ENCODE measurements around the gene MECR. TPM values are rescaled to one million over a fixed set of nuclear protein-coding genes. Genes with fewer than 3 reads are reported as not detected.

MECR gene
- total and polyA plus RNA-seq, 10 of the 15 experiments (the other 5 are each of a cell fraction or from before 2014, with no cell fraction given): 7.6 to 66.3 (median 38.7) TPM

- Histone ChIP-seq H3K79me2 (ENCODE audit: control insufficient read depth, insufficient read depth, low read length) (no peaks in the 10 kb centered on the region), H3K4me3 (no peak overlapping the region), H4K20me1 (ENCODE audit: control insufficient read depth, insufficient read depth) (no peaks in the 10 kb centered on the region), H3K27me3 (replicated peaks in 1 of 2; ENCODE audit: control insufficient read depth in 2 of 2, insufficient read depth in 2 of 2, low read length in 1 of 2) (peaks cover 0 to 2% of the 10 kb centered on the region in 2 experiments; a peak in 2 of 4 replicates), H3K4me2 (ENCODE audit: control insufficient read depth, insufficient read depth) (no peak overlapping the region), H3K4me1 (ENCODE audit: control insufficient read depth, insufficient read depth, low read length) (no peaks in the 10 kb centered on the region), H3K9ac (ENCODE audit: control insufficient read depth, insufficient read depth, low read length) (no peak overlapping the region), H3K27ac (ENCODE audit: control insufficient read depth, insufficient read depth) (no peak overlapping the region), H3K9me3 (replicated peaks; ENCODE audit: control insufficient read depth, insufficient read depth, low read length) (no peaks in the 10 kb centered on the region), H2AFZ (ENCODE audit: control insufficient read depth, low read depth, low read length) (no peak overlapping the region), H3K36me3 (ENCODE audit: control insufficient read depth in 2 of 2, insufficient read depth in 2 of 2, low read length in 1 of 2) (no peaks in the 10 kb centered on the region)
- BruUV-seq (replicated peaks): no TSS peak
- WGBS (ENCODE audit: insufficient coverage, insufficient replicate concordance, low lambda C conversion rate, missing lambda C conversion rate): 68% methylated on average over 8 of the region's 8 CpGs
- FAIRE-seq (no peak), DNase-seq (ENCODE audit: low read depth, low spot score) (no peak), ATAC-seq (no peak)
- in situ Hi-C loops (cut with MboI) (no loop called here), intact Hi-C loops (cut with micrococcal nuclease; ENCODE audit: unreplicated experiment) (no loop called here)
- CTCF ChIA-PET: interaction anchor here (0.6 kb wide), 1 partner anchor 14 kb away, joined by 4 read pairs; no protein-coding TSS in a partner anchor
- SMC1A ChIA-PET (ENCODE audit: uncharacterized antibody, unreplicated experiment): no interaction called here
- TF ChIP-seq SREBF2 (IDR thresholded peaks at IDR 0.05; ENCODE audit: low read length) (no peak), RELA (IDR thresholded peaks at IDR 0.05; ENCODE audit: borderline replicate concordance, partially characterized antibody) (no peak), EGR1 (IDR thresholded peaks at IDR 0.05; ENCODE audit: borderline replicate concordance in 1 of 2, low read depth in 2 of 2, low read length in 2 of 2) (no peak)
- POLR2A ChIA-PET: no interaction called here
- RAD21 ChIA-PET (ENCODE audit: unreplicated experiment): interaction anchor here (0.6 kb wide), 1 partner anchor 29 kb away, joined by 5 read pairs; no protein-coding TSS in a partner anchor
These were observed 38.6 kb upstream of the MECR start for GRCh38 chr1:29269382-29269781.

- Histone ChIP-seq H3K4me3 (no peak overlapping the region), H3K4me2 (ENCODE audit: control insufficient read depth, insufficient read depth) (no peak overlapping the region), H3K27me3 (replicated peaks in 1 of 2; ENCODE audit: control insufficient read depth in 2 of 2, insufficient read depth in 2 of 2, low read length in 1 of 2) (peaks cover 0 to 2% of the 10 kb centered on the region in 2 experiments; a peak in 2 of 4 replicates), H3K9ac (ENCODE audit: control insufficient read depth, insufficient read depth, low read length) (no peak overlapping the region), H3K36me3 (ENCODE audit: control insufficient read depth in 2 of 2, insufficient read depth in 2 of 2, low read length in 1 of 2) (no peaks in the 10 kb centered on the region), H3K27ac (ENCODE audit: control insufficient read depth, insufficient read depth) (no peak overlapping the region), H4K20me1 (ENCODE audit: control insufficient read depth, insufficient read depth) (no peaks in the 10 kb centered on the region), H3K79me2 (ENCODE audit: control insufficient read depth, insufficient read depth, low read length) (no peaks in the 10 kb centered on the region), H2AFZ (ENCODE audit: control insufficient read depth, low read depth, low read length) (no peak overlapping the region), H3K9me3 (replicated peaks; ENCODE audit: control insufficient read depth, insufficient read depth, low read length) (no peaks in the 10 kb centered on the region), H3K4me1 (ENCODE audit: control insufficient read depth, insufficient read depth, low read length) (no peaks in the 10 kb centered on the region)
- ChIA-PET RAD21 (ENCODE audit: unreplicated experiment) (no interaction called here), CTCF (no interaction called here), POLR2A (no interaction called here), SMC1A (ENCODE audit: uncharacterized antibody, unreplicated experiment) (no interaction called here)
- no peak for TF ChIP-seq NFYA (IDR thresholded peaks at IDR 0.05; ENCODE audit: borderline replicate concordance, low read depth, low read length)
- no peak for TF ChIP-seq ZNF207 (IDR thresholded peaks at IDR 0.05; ENCODE audit: borderline replicate concordance)
- no peak for TF ChIP-seq SIX5 (IDR thresholded peaks at IDR 0.05; ENCODE audit: low read depth, low read length, severe bottlenecking)
- TF ChIP-seq EZH2 (IDR thresholded peaks at IDR 0.05; ENCODE audit: borderline replicate concordance, control insufficient read depth, low read depth, low read length): no peak
- TF ChIP-seq MAX (IDR thresholded peaks at IDR 0.05; ENCODE audit: low read depth, low read length): no peak
- no peak for TF ChIP-seq IRF5 (IDR thresholded peaks at IDR 0.05; ENCODE audit: borderline replicate concordance)
- in situ Hi-C loops (cut with MboI): no loop called here
- 13% methylated on average over 9 of the region's 9 CpGs for WGBS (ENCODE audit: insufficient coverage, insufficient replicate concordance, low lambda C conversion rate, missing lambda C conversion rate)
- intact Hi-C loops (cut with micrococcal nuclease; ENCODE audit: unreplicated experiment): no loop called here
- no peak for ATAC-seq
- DNase-seq (ENCODE audit: low read depth, low spot score): no peak
- FAIRE-seq: no peak
- BruUV-seq (replicated peaks): no TSS peak
These were observed 36.8 kb upstream of the MECR start for GRCh38 chr1:29267321-29268070.
